HG02840 (cell line): ENCODE data around the gene KLF3.

Experiments
- ATAC-seq: cut with Tn5 transposase; IDR thresholded peaks from one replicate; pipeline ENCODE4 v1.9.1; 2021; ENCODE audit warnings: mild to moderate bottlenecking, moderate library complexity, moderate number of reproducible peaks; ENCODE audit not compliant: unreplicated experiment, low FRiP score

KLF3 gene

GRCh38 chr4:38672397-38673129 is 8.6 kb downstream of the KLF3 start:
- ATAC-seq = no peak

GRCh38 chr4:38673130-38673978 is 9.4 kb downstream of the KLF3 start:
- no peak for ATAC-seq

- no peak for ATAC-seq
These were observed 10.5 kb downstream of the KLF3 start for GRCh38 chr4:38674258-38675144.

GRCh38 chr4:38675146-38676121 is 11.4 kb downstream of the KLF3 start:
- no peak for ATAC-seq

- ATAC-seq = no peak
These were observed 13.0 kb downstream of the KLF3 start for GRCh38 chr4:38676986-38677385.

GRCh38 chr4:38677441-38677840 is 13.4 kb downstream of the KLF3 start:
- no peak for ATAC-seq

GRCh38 chr4:38678078-38678477 is 14.1 kb downstream of the KLF3 start:
- ATAC-seq = no peak

- ATAC-seq = no peak
These were observed 15.9 kb downstream of the KLF3 start for GRCh38 chr4:38679921-38680320.

- ATAC-seq = no peak
These were observed 17.4 kb downstream of the KLF3 start for GRCh38 chr4:38681281-38681991.

GRCh38 chr4:38682336-38682735 is 18.3 kb downstream of the KLF3 start:
- no peak for ATAC-seq

GRCh38 chr4:38683276-38683675 is 19.3 kb downstream of the KLF3 start:
- ATAC-seq = no peak

GRCh38 chr4:38684271-38684670 is 20.3 kb downstream of the KLF3 start:
- no peak for ATAC-seq

- ATAC-seq = no peak
These were observed 21.2 kb downstream of the KLF3 start for GRCh38 chr4:38684951-38685844.

- ATAC-seq = no peak
These were observed 22.7 kb downstream of the KLF3 start for GRCh38 chr4:38686682-38687081.

- ATAC-seq = no peak
These were observed 23.6 kb downstream of the KLF3 start for GRCh38 chr4:38687571-38688011.

GRCh38 chr4:38688676-38689355 is 24.8 kb downstream of the KLF3 start:
- ATAC-seq = no peak

- ATAC-seq = no peak
These were observed 27.4 kb downstream of the KLF3 start for GRCh38 chr4:38691251-38692008.
